GM12864 (cell line): ENCODE measurements around the gene HTR3A.

Source experiments
- DNase-seq: peaks from one replicate; pipeline ENCODE4 v3.0.0-alpha.2; 2011; ENCODE audit warnings: low read depth
- H3K4me3 ChIP-seq: 2 replicates; pipeline ENCODE4 v1.5.1; 2011; ENCODE audit warnings: mild to moderate bottlenecking, low read depth, low read length, control low read depth
- CTCF ChIP-seq: IDR thresholded peaks from 2 replicates; pipeline ENCODE4 v1.5.1; 2011; ENCODE audit warnings: low read depth, mild to moderate bottlenecking, moderate library complexity, low read length, control low read depth, inconsistent platforms; ENCODE audit errors: missing control alignments

HTR3A gene

DNA sequence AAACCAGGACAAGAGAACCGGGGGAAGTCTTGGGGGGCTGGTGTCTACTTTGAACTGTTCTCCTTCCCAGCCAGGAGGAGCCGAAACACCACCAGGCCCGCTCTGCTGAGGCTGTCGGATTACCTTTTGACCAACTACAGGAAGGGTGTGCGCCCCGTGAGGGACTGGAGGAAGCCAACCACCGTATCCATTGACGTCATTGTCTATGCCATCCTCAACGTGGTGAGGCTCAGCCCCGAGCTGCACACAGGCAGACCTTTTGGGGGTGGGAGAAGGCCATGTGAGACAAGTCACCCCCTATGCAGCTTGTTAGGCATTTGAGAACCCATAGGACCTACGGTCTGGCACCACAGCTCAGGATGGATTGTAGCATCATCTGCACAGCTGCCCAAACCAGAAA lies 2.8 kb downstream of the HTR3A start:
- no peak overlapping the region for H3K4me3 ChIP-seq
- DNase-seq: no peak
- no peak for TF ChIP-seq CTCF

DNA sequence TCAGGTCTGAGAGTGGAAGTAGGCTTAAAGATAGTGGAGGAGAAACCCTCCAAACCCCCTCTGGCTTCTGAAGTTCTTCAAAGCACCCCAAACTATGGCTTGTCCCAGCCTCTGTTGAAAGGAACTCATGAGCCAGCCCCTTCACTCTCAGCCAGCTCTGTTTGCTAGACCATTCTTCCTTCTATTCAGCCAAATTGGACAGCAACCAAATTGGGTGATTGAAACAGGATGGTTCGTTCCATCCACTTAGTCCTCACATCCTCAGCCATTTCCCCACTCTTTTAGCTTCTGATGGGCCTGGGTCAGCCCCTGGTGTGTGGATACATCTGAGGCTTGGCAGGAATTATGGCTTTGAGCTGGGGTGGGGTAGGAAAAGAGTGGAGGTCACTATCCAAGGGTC lies 4.5 kb downstream of the HTR3A start:
- no peak for TF ChIP-seq CTCF

DNA sequence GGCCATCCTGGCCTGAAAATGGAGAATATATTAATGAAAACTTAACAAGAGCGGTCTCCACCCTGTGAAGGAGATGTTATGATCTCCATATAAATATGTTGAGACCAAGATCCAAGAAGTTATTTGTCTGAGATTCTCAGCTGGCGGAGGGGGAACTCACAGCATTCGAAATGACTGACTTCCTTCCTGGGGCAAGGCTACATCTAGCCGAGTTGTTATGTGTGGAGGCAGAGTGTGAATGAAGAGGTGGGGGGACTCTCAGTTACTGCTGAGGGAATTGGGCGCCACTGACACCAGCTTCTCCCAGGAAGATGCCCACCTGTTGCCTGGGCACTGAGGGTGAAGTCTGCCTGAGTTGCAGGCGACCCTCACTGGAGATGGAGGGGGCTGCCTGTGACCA lies 5.9 kb downstream of the HTR3A start:
- DNase-seq: no peak

More for the DNA sequence above, 4.5 kb downstream of the HTR3A start:
- no peak for DNase-seq
- H3K4me3 ChIP-seq: no peak overlapping the region

DNA sequence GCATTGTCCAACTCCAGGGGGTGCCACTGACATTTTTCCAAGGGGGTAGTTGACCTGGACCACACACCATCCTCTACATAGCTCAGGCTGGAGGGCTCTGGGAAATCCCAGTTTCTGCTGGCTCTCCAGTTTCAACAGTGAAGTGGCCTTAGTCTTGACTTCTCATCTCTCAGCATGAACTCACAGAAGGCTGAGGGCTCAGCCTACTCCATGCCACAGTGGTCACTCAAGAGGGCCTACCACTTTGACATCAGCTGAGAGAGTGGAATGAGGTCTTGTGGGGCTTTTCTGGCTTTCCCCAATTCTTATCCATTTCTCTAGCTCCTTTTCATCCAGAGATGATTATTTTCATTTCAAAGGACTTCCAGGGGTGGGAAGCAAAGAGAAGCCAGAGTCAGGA lies 7.4 kb downstream of the HTR3A start:
- no peak for TF ChIP-seq CTCF
- H3K4me3 ChIP-seq: no peak overlapping the region
- DNase-seq: no peak

More for the DNA sequence above, 5.9 kb downstream of the HTR3A start:
- no peak for TF ChIP-seq CTCF
- H3K4me3 ChIP-seq: no peak overlapping the region

GRCh38 chr11:113984781-113985180 lies 9.9 kb downstream of the HTR3A start:
- no peak overlapping the region for H3K4me3 ChIP-seq
- DNase-seq: no peak
- TF ChIP-seq CTCF: no peak

GRCh38 chr11:113985906-113986305 lies 11.0 kb downstream of the HTR3A start:
- no peak overlapping the region for H3K4me3 ChIP-seq
- TF ChIP-seq CTCF: no peak
- DNase-seq: no peak

- no peak for DNase-seq
- H3K4me3 ChIP-seq: no peak overlapping the region
- no peak for TF ChIP-seq CTCF
Observed at GRCh38 chr11:113986351-113987140, 11.6 kb downstream of the HTR3A start.
